HepG2 (cell line): Measurements from ENCODE around the gene TM7SF3. TPM values are rescaled to one million over a fixed set of nuclear protein-coding genes. Genes with fewer than 3 reads are reported as not detected.

Experiments
- ARNTL ChIP-seq: sonication (generic); formaldehyde crosslinking; IDR thresholded peaks from 2 replicates; pipeline ENCODE4 v1.4.0; 2020; ENCODE audit warnings: mild to moderate bottlenecking, missing genetic modification reagents
- FOXO1 ChIP-seq: sonication (generic); formaldehyde crosslinking; IDR thresholded peaks from 2 replicates; pipeline ENCODE4 v1.4.0; 2020; ENCODE audit warnings: missing genetic modification reagents
- GABPB1 ChIP-seq: IDR thresholded peaks from 2 replicates; pipeline ENCODE4 v1.6.1; 2016; ENCODE audit warnings: mild to moderate bottlenecking, missing genetic modification reagents, moderate library complexity, missing compliant biosample characterization
- MED8 ChIP-seq: sonication (generic); formaldehyde crosslinking; IDR thresholded peaks from 2 replicates; pipeline ENCODE4 v1.8.1; 2023; ENCODE audit warnings: mild to moderate bottlenecking, missing genetic modification reagents; ENCODE audit not compliant: insufficient replicate concordance
- NRL ChIP-seq: sonication (generic); formaldehyde crosslinking; IDR thresholded peaks from 2 replicates; pipeline ENCODE4 v1.5.0; 2020; ENCODE audit warnings: missing genetic modification reagents, mild to moderate bottlenecking, moderate library complexity, borderline replicate concordance
- ONECUT2 ChIP-seq: sonication (generic); formaldehyde crosslinking; IDR thresholded peaks from 2 replicates; pipeline ENCODE4 v1.4.0; 2020; ENCODE audit warnings: missing genetic modification reagents
- PAXIP1 ChIP-seq: sonication (generic); formaldehyde crosslinking; conservative IDR thresholded peaks from 2 replicates; pipeline ENCODE4 v1.4.0; 2020; ENCODE audit warnings: mild to moderate bottlenecking, missing genetic modification reagents, moderate library complexity
- PHF5A ChIP-seq: IDR thresholded peaks from one replicate; pipeline ENCODE4 v1.6.1; 2018; ENCODE audit warnings: low read depth, missing genetic modification reagents; ENCODE audit not compliant: unreplicated experiment
- ZNF142 ChIP-seq: sonication (generic); formaldehyde crosslinking; IDR thresholded peaks from 2 replicates; pipeline ENCODE4 v1.4.0; 2020; ENCODE audit warnings: missing genetic modification reagents
- ZNF264 ChIP-seq: sonication (generic); formaldehyde crosslinking; IDR thresholded peaks from 2 replicates; pipeline ENCODE4 v1.4.0; 2020; ENCODE audit warnings: missing genetic modification reagents
- ZNF333 ChIP-seq: sonication (generic); formaldehyde crosslinking; IDR thresholded peaks from 2 replicates; pipeline ENCODE4 v1.4.0; 2020; ENCODE audit warnings: mild to moderate bottlenecking, missing genetic modification reagents, borderline replicate concordance
- ZNF788 ChIP-seq: sonication (generic); formaldehyde crosslinking; IDR thresholded peaks from 2 replicates; pipeline ENCODE4 v1.5.0; 2020; ENCODE audit warnings: mild to moderate bottlenecking, missing genetic modification reagents, borderline replicate concordance
- ZNF790 ChIP-seq: sonication (generic); formaldehyde crosslinking; IDR thresholded peaks from 2 replicates; pipeline ENCODE4 v1.8.0; 2022; ENCODE audit warnings: missing genetic modification reagents, mild to moderate bottlenecking, borderline replicate concordance
- ZNF878 ChIP-seq: sonication (generic); formaldehyde crosslinking; IDR thresholded peaks from 2 replicates; pipeline ENCODE4 v1.8.1; 2023; ENCODE audit warnings: mild to moderate bottlenecking, missing genetic modification reagents, moderate library complexity
- polyA plus RNA-seq, 8 experiments: library from polyadenylated mRNA; depleted of rRNA in 3 of 8; stranded (reverse) in 7 of 8; unstranded in 1 of 8; fragments of >200 nt; fragmentation: Illumina TruSeq in 4 of 8; extraction: Trizol in 4 of 8; gene quantifications; 2 replicates each; pipeline versions ENCODE4 v1.2.1 to v1.2.3, GENCODE V29; 2011 to 2016; ENCODE audit warnings: low read depth in 4 of 8, missing spikeins in 1 of 8, mixed read lengths in 1 of 8; ENCODE audit not compliant: insufficient read depth in 1 of 8
- total RNA-seq, 5 experiments: library from RNA; depleted of rRNA; stranded (reverse); fragments of >200 nt; fragmentation: Illumina TruSeq; extraction: Trizol; gene quantifications; 2 replicates each; pipeline ENCODE4 v1.2.3, GENCODE V29; 2016; ENCODE audit warnings: low read depth in 1 of 5
- TF ChIP-seq, protein P1 (sequence below): sonication (generic); formaldehyde crosslinking; IDR thresholded peaks from 2 replicates; pipeline ENCODE4 v1.8.0; 2022; ENCODE audit warnings: mild to moderate bottlenecking, missing genetic modification reagents

TM7SF3 gene
- total and polyA plus RNA-seq, 2 of the 13 experiments (the other 11 are each of a cell fraction or from before 2014, with no cell fraction given), result 116 to 142 TPM

DNA sequence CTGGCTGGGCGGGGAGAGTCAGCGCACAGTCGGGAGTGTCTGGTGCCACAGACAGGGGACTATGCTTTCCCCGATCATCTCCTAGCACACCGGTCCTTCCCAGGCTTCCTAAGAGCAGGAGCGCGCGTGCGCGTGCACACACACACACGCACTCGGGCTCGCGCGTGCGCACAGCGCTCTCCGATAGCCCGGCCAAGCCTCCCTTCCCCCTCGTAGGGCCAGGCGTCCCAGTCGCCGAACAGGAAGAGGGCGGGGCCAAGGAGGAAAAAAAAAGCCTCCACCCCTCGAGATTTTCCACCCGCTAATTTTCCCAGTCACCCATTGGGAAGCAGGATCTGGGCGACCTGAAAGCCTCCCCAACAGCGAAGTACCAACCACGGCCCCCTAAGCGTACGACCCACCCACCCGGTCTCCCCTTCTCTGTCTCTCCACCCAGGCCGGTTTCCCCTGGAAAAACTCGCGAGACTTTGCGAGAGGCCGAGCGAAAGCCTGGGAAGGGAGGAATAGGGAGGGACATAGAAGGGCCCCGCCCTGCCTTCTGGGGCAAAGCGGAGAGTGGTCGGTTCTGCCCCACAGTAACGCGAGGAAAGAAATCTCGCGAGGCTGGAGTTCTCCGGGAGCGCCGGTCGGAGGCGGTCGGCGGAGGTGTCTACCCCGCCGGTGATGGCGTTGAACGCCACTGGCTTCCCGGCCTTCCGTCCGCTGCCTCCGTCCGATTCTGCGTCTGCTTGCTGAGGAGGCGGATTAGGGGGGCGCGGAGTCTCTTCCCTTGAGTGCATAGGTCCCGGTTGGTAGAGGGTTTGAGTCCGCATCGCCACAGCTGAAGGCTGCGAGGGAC lies 76.1 kb downstream of the TM7SF3 start, which contains the start of the genes FGFR1OP2 and INTS13 (continued):
- TF ChIP-seq ZNF790 (CRISPR knock-in tag) (no peak; the same call in 1 of the 2 replicates), MED8 (CRISPR knock-in tag) (peak; percentile 58), ZNF333 (CRISPR knock-in tag) (no peak), ZNF142 (CRISPR knock-in tag) (no peak), ZNF264 (CRISPR knock-in tag) (peak; percentile 31; the same call in 1 of the 2 replicates), ZNF878 (CRISPR knock-in tag) (no peak), PHF5A (CRISPR knock-in tag) (no peak), ARNTL (0 out of 2 replicates have a peak, but pooled peaks have one; percentile 8), ONECUT2 (CRISPR knock-in tag) (no peak), GABPB1 (CRISPR knock-in tag) (peak; percentile 74), NRL (CRISPR knock-in tag) (peak; percentile 55), ZNF788 (CRISPR knock-in tag) (peak; percentile 62; the same call in 1 of the 2 replicates), PAXIP1 (CRISPR knock-in tag) (peak; percentile 38; the same call in 1 of the 2 replicates), FOXO1 (CRISPR knock-in tag) (no peak; the same call in 1 of the 2 replicates)
- TF ChIP-seq, protein P1, sequence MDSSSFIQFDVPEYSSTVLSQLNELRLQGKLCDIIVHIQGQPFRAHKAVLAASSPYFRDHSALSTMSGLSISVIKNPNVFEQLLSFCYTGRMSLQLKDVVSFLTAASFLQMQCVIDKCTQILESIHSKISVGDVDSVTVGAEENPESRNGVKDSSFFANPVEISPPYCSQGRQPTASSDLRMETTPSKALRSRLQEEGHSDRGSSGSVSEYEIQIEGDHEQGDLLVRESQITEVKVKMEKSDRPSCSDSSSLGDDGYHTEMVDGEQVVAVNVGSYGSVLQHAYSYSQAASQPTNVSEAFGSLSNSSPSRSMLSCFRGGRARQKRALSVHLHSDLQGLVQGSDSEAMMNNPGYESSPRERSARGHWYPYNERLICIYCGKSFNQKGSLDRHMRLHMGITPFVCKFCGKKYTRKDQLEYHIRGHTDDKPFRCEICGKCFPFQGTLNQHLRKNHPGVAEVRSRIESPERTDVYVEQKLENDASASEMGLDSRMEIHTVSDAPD, result no peak
